ENCODE data around the gene CRYBG1. TPM values are rescaled to one million over a fixed set of nuclear protein-coding genes. Genes with fewer than 3 reads are reported as not detected.

CRYBG1 gene
- total and polyA plus RNA-seq, 2 of the 13 experiments (the other 11 are each of a cell fraction or from before 2014, with no cell fraction given) = 10.1 to 21.9 TPM

DNA sequence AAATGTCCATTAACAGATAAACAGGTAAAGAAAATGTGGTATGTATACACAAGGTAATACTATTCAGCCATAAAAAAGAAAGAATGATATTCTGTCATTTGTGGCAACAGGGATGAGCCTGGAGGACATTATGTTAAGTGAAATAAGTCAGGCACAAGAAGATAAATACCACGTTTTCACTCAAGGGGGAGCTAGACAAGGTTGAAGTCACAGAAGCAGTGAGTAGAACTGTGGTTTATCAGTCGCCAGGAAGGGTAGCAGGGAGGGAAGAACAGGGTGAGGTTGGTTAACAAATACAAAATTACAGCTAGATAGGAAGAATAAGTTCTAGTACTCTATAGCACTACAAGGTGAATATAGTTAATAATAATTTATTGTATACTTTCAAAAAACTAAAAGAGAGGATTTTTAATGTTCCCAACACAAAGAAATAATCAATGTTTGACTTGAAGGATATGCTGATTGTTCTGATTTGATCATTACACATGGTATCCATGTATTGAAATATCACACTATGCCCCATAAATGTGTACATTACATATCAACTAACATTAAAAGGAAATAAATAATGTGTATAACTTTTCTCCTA lies 247.7 kb downstream of the CRYBG1 start:
- intact Hi-C loops (cut with micrococcal nuclease; ENCODE audit: unreplicated experiment) = loop anchor here (1.0 to 5.0 kb wide), 4 partner anchors 44 to 371 kb away; no protein-coding TSS in a partner anchor
- in situ Hi-C loops (cut with HindIII; ENCODE audit: extremely low pct_ligation_motif_present, low pct_unique_long_range_greater_than_20kb) = loop anchor here (10.0 kb wide), 1 partner anchor 367 kb away; the partner anchor contains the start of gene CD24
- Histone ChIP-seq H3K9me3 (ENCODE audit: low read length) (no peaks in the 10 kb centered on the region), H3K36me3 (replicated peaks in 1 of 2; ENCODE audit: control insufficient read depth in 1 of 2, insufficient read depth in 2 of 2, low read length in 2 of 2) (no peaks in the 10 kb centered on the region; a peak in 1 of 5 replicates), H4K20me1 (ENCODE audit: insufficient read depth, low read length) (no peaks in the 10 kb centered on the region), H3K9ac (ENCODE audit: insufficient read depth, low read depth, low read length) (no peak overlapping the region), H3K27me3 (ENCODE audit: control insufficient read depth in 1 of 2, insufficient read depth in 2 of 2, low read length in 2 of 2) (no peaks in the 10 kb centered on the region), H3K4me2 (ENCODE audit: low read depth, low read length) (no peak overlapping the region), H3K4me3 (replicated peaks in 1 of 3; ENCODE audit: insufficient read depth in 1 of 3, low read depth in 2 of 3, low read length in 3 of 3) (no peak overlapping the region), H3K27ac (ENCODE audit: extremely low read length, insufficient read depth, low read length) (no peak overlapping the region), H2AFZ (ENCODE audit: low read length) (no peak overlapping the region), H3K4me1 (ENCODE audit: insufficient read depth, low read length) (no peaks in the 10 kb centered on the region), H3K79me2 (ENCODE audit: insufficient read depth, low read length) (no peaks in the 10 kb centered on the region)
- peak; percentile 78 for FAIRE-seq
- 43% methylated on average over 2 of the region's 2 CpGs for WGBS (ENCODE audit: low lambda C conversion rate)
- POLR2A ChIA-PET = no interaction called here
- peak; percentile 83 for ATAC-seq
- TF ChIP-seq, protein P1, sequence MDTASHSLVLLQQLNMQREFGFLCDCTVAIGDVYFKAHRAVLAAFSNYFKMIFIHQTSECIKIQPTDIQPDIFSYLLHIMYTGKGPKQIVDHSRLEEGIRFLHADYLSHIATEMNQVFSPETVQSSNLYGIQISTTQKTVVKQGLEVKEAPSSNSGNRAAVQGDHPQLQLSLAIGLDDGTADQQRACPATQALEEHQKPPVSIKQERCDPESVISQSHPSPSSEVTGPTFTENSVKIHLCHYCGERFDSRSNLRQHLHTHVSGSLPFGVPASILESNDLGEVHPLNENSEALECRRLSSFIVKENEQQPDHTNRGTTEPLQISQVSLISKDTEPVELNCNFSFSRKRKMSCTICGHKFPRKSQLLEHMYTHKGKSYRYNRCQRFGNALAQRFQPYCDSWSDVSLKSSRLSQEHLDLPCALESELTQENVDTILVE (CRISPR knock-in tag; IDR thresholded peaks at IDR 0.05) = no peak
- TF ChIP-seq ZBTB3 (CRISPR knock-in tag; IDR thresholded peaks at IDR 0.05; ENCODE audit: borderline replicate concordance, low read depth) (no peak), STAG1 (CRISPR knock-in tag; IDR thresholded peaks at IDR 0.05) (peak; percentile 79), SMC3 (IDR thresholded peaks at IDR 0.05; ENCODE audit: low read length) (peak; percentile 82), RAD21 (CRISPR knock-in tag; IDR thresholded peaks at IDR 0.05) (peak; percentile 47; the same call in 1 of the 2 replicates), SOX5 (CRISPR knock-in tag; IDR thresholded peaks at IDR 0.05; ENCODE audit: borderline replicate concordance) (0 out of 2 replicates have a peak, but pooled peaks have one; percentile 30)
- TF ChIP-seq, protein P2, sequence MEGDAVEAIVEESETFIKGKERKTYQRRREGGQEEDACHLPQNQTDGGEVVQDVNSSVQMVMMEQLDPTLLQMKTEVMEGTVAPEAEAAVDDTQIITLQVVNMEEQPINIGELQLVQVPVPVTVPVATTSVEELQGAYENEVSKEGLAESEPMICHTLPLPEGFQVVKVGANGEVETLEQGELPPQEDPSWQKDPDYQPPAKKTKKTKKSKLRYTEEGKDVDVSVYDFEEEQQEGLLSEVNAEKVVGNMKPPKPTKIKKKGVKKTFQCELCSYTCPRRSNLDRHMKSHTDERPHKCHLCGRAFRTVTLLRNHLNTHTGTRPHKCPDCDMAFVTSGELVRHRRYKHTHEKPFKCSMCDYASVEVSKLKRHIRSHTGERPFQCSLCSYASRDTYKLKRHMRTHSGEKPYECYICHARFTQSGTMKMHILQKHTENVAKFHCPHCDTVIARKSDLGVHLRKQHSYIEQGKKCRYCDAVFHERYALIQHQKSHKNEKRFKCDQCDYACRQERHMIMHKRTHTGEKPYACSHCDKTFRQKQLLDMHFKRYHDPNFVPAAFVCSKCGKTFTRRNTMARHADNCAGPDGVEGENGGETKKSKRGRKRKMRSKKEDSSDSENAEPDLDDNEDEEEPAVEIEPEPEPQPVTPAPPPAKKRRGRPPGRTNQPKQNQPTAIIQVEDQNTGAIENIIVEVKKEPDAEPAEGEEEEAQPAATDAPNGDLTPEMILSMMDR (CRISPR knock-in tag; IDR thresholded peaks at IDR 0.05) = peak; percentile 76
- DNase-seq (ENCODE audit: low spot score) = peak; percentile 79
- CTCF ChIA-PET (ENCODE audit: low intra/inter-chr PET ratio, low total read pairs) = interaction anchor here (1.0 to 3.4 kb wide), 3 partner anchors 367 to 390 kb away, joined by 3 to 33 read pairs (median 3); no protein-coding TSS in a partner anchor
- BruUV-seq (replicated peaks) = no TSS peak
